Effector CD4-positive, alpha-beta T cell (primary cell): Measurements from ENCODE around the gene RPL35.
A peak's percentile ranks its signal among the peaks of the same experiment; 100 is the strongest.

ENCODE experiments used
- DNase-seq: peaks from one replicate; pipeline ENCODE4 v3.0.0-alpha.2; 2020
- total RNA-seq: gene quantifications from one replicate; lab custom pipeline; 2026; lab: John Stamatoyannopoulos, UW

Gene RPL35
- 263 reads per million, percentile 94 among the genes with 10 or more reads in this experiment for total RNA-seq

DNA sequence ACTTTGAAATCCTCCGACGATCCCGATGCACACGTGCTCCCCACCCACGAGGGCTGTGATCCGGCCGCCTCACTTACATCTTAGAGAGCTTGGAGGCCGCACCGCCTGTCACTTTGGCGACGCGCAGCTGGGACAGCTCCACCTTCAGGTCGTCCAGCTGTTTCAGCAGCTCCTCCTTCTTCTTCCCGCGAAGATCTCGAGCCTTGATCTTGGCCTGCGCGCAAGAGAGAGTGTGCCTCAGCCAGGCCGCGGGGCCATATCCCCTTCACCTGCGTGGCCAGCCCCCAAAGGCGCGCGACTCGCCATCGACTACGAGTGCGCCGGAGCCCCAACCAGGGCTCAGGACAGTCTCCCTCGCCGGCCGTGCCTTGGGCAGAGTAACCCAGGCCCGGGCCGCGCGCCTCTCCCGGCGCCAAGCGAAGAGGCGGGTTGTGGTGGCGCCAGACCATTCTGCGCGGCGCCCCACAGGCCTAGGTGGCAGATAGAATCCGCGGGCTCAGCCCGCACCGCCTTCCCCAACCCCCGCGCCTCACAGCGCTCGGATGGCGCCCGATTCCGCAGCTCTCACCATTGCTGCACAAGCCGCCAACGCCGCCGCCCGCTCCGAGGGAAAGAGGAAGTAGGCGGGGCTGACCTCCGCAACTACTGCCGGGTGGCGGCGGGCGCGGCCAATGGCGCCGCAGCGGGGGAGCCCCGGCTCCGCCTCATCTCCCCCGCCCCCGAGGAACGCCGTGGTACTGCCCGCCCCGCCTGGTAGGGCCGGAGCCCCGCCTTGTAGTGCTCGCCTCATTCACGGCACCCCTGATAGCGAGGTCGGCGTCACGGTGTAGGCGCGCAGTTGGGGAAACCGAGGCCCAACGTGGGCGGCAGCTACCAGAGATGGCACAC, at the start of gene RPL35, which contains the start of gene ARPC5L:
Gene RPL35 (minus strand): TSS at position 616 of the 888 bp plus-strand sequence. CDS start 45 bp downstream, at position 571.
Gene ARPC5L (plus strand): TSS at position 789 of the 888 bp plus-strand sequence. CDS start 7,161 bp downstream, outside the sequence.
- peak; percentile 96 for DNase-seq

DNA sequence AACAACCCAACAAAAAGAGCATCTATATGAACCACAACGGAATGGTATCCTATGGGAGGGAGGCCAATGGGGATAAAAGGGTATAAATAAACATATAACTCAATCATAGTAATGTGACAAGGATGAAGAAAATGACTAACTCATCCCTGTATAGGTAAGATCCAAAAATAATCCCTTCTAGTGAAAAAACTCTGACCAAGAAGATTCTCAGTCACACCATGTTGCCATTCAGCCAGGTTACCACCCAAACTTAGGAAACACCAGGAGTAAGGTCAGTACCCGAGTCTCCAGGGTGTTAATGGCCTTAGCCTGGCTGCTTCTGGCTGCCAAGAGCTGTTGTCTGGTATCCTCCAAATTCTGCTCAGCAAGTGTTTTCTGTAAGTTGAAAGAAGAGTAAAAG, 46.3 kb upstream of the RPL35 start:
- DNase-seq: no peak

DNA sequence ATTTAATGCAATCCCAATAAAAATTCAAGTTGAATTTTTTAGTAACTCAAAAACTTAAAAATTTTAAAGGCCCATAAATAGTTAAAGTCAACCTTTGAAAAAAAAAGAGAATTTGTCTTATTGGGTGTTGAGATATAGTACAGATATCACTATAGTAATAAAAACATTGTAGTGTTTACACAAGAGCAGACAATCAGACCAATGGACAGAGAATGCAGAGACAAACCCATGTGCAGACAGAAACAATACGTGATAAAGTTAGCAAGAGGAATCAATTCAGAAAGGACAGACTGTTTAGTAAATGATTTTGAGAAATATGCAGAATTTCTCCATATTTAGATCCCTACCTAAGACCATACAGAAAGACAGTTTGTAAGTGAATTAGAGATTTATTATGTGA, 45.2 kb upstream of the RPL35 start:
- no peak for DNase-seq

DNA sequence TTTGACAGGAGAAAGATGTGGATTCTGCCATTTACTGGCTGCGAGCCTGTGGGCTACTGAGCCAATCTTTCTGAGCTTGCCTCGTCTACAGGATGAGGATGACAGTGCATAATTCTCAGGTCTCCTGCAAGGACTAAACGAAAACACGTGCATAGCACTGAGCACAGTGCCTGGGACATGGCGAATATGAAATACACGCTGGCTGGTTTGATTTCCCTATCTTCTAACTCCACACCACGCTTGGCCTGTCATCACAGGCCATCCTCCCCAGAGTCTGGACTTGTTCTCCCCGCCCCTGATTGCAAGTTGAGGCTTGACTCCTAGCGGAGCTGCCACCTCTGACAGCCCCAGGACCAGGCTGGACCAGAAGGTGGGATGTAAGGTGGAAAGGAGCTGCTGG, 38.1 kb upstream of the RPL35 start:
- no peak for DNase-seq

DNA sequence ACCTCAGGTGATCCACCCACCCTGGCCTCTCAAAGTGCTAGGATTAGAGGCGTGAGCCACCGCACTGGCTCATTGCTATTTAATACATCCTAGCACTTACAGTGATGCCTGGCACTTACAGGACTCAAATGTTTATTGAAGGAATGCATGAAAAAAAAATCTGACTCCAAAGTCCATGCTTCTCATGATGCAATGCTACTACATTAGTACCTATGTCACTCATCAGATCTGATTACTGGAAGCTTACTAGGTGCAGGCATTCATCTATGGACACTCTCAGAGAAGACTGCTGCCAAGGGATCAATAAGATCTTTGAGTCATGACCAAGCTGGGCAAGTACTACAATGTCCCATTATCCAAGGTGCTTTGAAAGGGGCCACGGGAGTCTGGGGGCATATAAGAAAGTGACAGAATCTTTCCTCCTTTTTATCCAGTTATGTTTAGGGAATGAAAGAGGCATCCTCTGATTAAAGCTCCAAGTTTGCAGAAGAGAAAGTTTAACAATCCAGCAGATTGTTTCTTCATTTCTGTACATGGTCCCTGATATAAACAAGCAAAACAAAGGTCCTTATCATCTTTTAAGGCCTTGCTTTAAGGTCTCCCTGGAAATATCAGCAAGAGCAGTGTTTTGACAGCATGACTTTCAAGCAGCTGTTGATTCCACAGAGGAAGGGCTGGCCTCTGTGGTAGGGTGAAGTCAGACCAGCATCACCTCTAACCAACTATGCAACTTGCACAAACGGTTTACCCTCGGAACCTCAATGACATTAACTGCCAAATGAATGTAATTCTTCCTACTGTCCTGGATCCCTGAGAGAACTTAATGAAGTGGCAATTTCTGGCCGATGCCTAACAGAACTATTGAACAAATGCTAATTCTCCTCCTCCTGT, 36.1 kb upstream of the RPL35 start:
- no peak for DNase-seq

DNA sequence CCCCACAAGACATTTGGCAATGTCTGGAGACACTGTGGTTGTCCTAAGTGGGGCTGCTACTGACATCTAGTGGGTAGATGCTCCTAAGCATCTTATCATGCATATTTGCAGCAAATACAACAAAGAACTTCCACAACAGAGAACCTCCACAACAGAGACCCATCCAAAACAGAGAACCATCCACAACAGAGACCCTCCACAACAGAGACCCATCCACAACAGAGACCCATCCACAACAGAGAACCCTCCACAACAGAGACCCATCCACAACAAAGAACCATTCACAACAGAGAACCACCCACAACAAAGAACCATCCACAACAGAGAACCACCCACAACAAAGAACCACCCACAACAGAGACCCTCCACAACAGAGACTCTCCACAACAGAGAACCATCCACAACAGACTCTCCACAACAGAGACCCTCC, 33.0 kb upstream of the RPL35 start:
- no peak for DNase-seq

DNA sequence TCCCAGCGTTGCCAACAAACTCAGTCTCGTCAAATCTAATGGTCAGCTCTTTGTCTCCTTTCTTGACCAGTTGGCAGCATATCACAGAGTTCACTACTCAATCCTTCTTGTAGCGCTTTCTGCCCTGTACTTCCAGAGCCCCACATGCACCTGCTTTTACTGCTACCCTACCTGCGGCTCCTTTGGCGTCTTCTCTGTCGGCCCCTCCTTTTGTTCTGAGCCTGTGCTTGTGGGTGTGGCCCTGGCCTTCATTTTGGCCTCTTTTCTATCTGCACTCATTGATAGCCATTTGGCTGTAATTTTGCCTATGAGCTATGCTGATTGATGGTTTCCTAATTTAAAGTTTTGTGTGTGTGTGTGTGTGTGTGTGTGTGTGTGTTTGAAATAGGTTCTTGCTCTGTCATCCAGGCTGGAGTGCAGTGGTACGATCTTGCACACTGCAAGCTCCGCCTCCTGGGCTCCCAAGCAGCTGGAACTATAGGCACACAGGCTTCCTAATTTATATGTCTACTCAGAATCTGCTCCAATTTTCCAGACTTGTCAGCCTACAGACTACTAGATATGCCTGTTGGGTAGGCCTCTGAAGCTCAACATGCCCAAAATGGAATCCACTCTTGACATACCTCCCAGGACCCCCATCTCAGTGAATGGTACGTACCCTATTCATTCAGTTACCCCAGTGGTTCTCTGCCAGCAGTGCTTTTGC, 32.4 kb upstream of the RPL35 start:
- no peak for DNase-seq

DNA sequence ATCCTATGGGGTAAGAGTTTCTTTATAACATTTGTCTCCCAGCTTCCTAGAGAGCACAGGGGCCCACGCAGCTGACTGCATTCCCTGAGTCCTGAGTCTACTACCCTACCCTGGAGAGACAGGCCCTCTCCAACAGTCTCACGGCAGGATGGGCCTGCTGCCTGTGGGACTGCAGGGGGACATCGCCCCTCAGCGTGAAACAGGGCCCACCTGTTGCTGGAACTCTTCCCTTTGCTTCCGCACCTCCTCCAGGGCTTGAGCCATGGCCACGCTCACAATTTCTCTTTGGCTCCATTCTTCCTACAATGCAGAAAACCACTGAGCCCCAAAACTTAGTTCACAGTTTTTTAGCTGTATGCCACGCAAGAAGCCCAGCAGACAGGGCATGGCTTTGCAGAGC, 28.4 kb upstream of the RPL35 start:
- DNase-seq: no peak

DNA sequence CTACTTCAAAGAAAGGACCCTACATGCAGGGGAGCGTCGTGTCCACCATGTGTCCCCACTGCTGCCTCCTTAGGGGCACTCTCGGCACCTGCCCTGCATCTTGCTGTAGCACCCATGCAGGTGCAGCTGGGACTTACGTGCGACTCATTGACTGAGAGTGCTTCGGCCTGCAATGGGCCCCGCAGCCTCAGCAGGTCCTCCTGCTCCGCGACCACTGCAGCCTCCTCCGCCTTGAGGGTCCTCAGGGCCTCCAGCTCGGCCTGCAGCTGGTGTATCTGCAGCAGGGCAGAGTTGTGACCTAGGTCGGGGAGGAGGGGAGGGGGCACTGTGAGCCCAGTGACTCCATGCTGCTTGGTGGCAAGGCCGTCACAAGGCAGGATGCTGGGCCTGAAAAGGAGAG, 27.2 kb upstream of the RPL35 start:
- DNase-seq: no peak

DNA sequence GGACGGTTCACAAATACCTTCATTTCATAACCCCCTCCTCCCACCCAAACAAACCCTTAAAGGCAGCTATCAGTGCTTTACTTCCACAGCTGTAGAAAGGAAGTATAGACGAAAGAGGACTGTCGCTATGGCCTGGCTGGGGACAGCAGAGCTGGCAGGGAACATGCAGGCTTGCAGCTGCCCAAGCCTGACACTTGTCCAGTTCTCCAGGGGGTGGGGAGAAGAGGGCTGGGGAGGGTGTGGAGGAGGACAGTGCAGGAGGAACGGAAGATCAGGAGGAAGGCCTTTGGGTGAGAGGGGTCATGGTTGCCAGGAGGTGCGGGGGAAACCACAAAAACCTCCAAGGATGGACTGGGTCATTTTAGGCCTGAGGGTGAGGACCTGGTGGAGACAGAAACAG, 26.1 kb upstream of the RPL35 start:
- no peak for DNase-seq

DNA sequence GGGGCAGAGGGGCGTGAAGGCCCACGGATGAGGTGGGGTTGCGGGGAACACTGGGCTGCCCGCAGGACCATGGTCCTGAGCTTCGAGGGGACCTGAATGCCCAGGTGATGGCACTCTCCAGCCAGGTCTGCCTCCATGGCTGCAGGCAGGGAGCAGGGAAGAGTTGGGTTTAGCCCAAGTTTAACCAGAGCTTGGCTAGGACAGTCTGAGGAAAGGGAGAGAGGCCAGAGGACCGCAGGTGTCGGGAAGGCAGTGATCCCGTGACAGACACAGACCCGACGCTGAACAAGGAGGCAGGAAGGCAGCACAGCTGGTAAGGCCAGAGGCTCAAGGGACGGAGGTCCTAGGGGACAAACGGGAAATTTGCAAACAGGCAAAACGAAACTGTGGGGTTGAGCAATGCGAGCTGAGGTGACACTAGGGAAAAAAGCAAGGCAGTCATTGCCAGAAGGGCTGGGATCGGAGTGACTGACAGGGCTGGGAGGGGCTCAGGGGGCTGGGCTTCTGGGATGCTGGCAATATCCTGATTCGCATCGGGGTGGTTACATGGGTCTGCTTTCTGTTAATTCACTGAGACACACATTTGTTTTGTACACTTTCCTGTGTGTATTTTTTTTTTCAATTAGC, 25.2 kb upstream of the RPL35 start:
- DNase-seq: no peak

DNA sequence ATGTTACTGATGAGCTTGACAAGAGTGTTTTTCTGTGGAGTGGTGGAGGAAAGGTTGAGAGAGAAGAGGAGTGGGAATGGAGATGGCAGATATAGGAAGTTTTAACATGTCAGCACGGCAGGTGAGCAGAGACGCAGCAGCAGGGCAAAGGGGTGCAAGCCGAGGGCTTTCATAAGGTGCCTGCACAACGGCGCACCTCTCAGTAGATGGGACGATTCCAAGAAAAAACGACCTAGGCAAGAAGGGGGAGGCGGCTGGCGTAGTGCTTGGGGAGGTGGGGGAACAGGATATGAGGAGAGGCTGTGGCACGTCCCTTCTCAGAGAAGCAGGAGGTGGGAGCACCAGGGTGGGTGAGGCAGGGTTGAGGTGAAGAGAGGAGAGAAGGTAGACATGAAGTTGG, 24.7 kb upstream of the RPL35 start:
- DNase-seq: no peak

DNA sequence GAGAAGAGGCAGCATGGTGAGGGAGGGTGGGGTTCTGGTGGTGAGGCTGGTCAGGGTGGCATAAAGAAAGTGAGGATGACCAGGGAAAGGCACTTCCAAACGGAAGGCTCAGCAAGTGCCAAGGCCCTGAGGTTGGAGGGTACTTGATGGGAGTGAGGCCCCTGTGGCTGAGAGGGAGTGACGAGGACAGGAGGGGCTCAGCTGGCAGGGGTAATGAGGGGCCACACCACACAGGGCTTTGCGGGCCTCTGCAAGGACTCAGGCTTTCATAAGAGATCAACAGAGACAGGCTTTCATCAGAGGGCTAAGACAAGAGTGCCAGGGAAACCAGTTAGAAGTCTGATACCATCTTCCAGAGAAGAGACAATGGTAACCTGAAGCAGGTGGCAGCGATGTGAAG, 23.8 kb upstream of the RPL35 start:
- no peak for DNase-seq

DNA sequence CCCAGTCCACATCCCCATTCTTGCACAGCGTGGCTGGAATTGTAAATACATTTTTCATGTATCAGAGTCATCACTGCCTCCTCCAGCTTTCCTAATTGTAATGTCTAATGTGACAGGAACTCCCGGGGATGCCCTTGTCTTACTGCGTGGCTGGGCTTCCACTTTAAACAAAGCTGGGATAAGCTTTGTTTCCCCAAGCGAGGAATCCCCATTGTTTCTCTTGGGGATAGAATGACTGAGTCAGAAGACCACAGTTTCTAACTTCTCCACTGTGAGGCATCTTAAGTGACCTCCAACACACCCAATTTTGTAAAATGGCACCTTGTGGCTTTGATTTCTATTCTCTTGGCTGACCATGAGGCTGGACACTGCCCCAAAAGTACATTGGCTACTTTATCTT, 22.6 kb upstream of the RPL35 start:
- no peak for DNase-seq

DNA sequence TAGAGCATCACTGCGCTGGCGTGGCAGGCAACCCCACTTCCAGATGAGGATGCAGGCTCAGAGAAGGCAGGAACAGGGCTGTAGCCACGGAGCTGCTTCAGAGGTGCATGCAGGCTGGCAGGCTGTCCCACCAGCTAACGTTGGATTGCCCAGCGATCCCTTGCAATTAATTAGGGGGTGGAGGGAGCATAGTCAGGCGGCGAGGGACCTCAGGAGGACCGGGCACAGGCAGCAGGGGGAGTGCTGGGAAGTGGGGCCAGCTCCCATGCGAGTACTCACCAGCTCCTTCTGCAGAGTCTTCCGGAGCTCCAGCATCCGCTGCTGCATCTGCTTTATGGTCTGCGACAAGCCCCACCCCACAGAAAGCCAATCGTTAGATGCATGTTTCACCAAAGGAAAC, 20.5 kb upstream of the RPL35 start:
- no peak for DNase-seq

DNA sequence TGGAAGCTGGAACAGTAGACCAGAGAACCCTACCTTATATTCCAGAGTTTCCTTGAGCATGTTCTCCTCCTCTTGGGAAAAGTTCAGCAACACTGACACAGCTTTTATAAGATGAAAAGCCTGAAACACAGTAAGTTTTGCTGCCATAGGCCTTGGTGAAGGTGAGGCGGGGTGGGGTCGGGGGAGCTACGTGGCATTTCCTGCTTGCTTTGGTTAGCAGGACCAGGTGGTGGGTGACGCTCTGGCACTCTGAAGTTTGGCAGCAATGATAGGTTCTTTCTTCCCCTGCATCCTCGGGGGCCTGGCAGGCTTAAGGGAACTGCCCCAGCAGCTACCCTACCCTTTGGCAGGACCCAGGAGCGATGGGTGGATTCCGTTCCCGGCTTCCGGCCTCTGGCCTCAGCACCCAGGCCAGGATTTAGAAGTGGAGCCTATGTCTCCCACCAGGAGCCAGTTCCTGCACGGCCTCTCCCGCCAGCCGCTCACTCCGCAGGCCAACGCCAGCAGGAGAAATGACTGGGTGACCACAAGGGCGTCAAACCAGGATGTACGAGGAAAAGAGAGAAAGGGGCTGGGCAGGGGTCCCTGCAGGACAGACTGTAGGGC, 19.5 kb upstream of the RPL35 start:
- DNase-seq: no peak

DNA sequence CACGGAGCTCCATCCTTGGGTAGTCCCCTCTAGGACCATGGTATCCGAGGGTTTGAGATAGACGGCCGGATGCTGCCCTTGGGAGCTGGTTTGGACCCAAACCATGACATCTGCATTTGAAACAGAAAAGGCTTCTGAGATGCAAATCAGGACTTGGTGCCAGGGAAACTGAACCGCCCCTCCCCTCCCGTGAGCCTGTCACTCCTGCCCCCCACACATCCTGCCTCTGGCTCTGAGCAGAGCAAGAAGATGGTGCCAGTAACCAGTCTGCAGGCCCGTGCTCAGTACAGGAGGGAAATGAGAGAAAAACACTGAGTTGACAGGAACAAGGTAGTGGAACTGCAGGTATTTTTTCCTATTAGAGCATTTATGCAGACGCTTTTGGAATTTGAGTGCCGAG, 18.7 kb upstream of the RPL35 start:
- no peak for DNase-seq

DNA sequence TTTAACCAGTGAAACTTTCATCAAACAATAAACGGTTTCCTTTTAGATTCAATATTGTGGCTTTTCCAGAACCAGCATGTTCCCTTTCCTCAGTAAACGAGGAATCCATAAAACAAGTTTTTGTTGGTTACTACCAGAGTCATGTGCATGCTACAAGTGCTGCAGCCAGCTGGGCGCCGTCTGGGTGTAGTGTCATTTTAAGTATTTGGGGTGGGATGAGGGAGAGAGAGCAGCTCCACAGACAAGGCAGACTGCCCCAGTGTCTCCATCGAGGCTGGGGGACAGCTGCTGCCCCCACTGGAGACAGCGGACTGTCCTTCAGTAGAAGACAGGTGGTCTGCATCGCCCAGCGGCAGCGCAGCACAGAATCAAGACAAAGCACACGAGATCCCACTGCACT, 17.5 kb upstream of the RPL35 start:
- no peak for DNase-seq

DNA sequence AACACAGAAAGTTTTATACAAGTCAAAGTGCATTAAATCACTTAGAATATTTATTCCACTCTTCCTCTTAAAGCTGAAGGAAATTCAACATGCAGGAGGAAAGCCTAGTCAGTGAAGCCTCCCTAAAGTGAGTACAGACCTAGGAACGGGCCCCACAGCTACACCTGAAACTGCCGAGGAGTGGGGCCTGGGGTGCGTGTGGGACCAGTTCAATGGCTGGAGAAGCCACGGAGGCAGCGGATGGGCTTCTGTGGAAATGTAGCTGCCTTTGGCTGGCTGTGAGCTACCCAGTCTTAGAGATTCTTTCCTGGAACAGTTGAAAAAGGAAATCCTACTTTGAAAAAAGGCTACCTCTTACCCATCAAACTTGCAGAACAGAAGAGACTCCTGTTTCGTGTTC, 16.8 kb upstream of the RPL35 start:
- no peak for DNase-seq

DNA sequence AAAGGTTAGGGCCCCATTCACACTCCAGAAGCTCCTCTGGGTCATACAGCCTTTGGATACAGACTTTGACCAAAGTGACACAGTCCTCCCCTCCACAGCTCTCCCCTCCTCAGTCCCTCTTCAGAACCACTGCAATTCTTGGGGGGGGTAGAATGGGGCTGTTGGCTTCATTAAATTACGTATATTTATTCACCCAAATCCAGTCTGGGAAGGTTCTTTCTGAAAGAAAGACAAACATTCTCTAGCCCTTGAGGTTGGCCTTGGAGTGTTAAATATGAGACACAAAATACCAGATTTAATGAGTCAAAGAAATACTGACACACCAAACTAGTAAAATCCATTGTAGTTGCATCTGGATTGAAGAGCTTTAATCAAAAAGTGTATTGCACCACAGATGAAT, 16.3 kb upstream of the RPL35 start:
- DNase-seq: no peak

DNA sequence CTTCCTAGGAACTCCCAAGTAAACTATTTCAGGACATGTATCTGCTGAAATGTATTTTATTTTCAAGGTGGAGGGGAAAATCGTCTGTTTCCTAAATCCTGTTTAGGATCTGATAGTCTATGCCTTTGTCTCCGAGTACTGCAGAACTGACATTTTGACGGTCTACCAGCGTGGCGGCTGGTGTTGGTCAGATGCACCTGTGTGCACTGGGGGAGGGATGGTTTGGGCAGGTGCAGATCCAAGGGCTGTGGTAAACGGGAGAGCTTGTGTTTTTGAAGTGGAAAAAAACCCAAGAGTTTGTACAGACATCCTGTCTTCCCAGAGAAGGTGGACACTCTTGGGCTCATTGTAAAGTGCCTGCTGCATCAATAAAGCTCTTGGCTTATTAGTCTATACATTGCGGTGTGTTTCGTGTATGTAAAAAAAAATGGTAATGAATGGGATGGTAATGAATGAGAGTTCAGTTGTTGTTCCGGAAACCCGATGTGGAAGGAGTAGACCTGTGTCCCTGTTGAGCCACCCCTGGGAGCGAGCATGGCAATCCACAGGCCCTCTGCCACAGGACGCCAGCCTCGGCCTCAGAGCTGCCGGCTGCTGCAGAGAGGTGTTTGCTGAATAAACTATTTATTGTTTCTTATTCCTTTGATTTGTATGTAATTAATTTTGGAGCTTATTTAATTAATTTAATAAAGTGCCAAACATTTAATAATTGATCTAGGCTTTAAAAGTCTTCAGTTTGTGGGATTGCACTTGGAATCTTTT, 15.4 kb upstream of the RPL35 start:
- no peak for DNase-seq
